DMS53 (cell line): ENCODE data around the gene WDR45B.

Experiments
- DNase-seq: peaks from one replicate; lab custom pipeline; 2025; lab: John Stamatoyannopoulos, UW

Gene WDR45B

DNA sequence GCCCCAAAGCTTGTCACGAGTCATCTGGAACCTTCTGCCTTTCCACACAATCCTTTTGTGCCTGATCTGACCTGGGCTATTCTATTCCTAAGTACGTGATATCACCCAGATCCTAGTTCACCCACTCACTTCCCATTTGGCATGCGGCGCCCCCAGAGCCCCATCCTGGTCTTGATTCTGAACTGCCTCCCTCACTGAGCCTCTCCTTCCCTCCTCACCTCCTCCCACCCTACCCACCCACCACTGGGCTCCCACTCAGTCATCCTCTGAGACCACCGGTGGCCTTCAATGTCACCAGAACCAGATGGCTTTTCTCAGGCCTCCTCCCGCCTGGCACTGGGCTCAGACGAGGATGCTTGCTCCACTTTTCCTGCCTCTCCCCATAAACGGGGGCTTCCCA is 18.5 kb downstream of the WDR45B start:
- DNase-seq = no peak

GRCh38 chr17:82627405-82627804 is 20.8 kb downstream of the WDR45B start:
- no peak for DNase-seq

GRCh38 chr17:82623707-82624106 is 24.5 kb downstream of the WDR45B start:
- no peak for DNase-seq

DNA sequence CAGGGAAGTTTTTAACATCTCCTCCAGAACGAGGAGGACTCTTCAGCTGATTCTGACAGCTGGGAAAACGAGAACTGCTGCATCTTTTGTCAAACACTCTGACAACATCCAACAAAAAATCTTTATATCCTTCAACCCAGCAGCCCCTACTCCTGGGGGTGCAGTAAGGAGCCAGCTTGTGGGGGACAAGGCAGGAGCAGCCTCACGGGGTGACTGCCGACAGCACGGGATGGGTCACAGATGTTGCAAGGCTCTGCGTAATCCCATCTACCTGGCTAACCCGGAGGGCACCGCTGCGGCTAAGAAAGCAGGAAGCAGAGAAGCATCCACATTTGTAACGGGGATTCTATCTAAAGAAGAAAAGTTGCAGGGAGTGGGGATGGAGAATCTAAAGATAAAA is 28.6 kb downstream of the WDR45B start:
- no peak for DNase-seq

- DNase-seq = no peak
Observed at GRCh38 chr17:82619211-82619610, 29.0 kb downstream of the WDR45B start.

DNA sequence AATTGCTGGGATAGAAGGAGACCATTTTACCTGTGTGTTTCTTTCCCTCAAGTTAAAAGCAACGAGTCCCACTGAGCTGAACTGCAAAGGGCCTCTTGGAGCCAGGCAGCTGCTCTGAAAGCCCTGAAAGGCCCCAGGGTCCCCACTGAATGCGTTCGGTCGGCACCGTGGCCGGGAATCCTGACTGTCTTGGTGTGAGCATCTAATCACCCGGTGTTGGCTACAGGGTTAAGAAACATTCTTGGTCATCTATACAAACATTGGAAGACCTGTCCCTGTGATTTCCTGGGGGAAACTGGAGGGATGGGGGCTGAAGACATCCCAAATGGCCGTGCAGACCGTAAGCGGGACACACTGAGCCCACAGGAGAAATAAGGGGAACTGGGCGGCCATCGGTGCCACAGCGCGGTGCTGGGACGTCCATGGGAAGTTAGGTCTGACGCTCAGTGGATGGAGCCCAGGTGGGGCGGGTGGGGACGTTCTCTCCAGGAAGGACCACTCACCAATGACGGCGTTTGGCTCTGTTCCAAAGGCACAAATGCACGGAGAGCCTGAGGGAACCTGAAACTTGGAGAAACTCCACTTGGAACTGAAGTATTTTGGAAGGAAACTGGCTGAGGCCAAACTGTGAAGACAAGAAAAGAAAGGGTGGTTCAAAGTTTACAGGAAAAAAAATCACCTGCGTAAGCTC is 32.1 kb downstream of the WDR45B start:
- DNase-seq = no peak

- DNase-seq = peak; percentile 24
Observed at GRCh38 chr17:82615084-82616020, 32.9 kb downstream of the WDR45B start.

DNA sequence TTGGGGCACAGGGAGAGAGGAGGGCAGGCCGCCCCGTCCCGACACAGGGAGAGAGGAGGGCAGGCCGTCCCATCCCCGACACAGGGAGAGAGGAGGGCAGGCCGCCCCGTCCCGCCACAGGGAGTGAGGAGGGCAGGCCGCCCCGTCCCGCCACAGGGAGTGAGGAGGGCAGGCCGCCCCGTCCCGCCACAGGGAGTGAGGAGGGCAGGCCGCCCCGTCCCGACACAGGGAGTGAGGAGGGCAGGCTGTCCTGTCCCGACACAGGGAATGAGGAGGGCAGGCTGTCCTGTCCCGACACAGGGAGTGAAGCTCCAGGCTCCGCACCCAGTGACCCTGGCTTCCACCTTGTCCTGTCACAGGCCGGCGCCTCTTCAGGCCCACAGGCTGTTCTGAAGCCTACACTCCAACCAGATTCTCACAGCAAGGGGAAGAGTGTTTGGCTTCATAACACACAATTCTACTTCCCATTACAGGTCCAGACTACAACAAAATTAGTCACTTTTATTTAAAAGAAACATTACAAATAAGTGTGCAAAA is 34.1 kb downstream of the WDR45B start:
- DNase-seq = no peak

DNA sequence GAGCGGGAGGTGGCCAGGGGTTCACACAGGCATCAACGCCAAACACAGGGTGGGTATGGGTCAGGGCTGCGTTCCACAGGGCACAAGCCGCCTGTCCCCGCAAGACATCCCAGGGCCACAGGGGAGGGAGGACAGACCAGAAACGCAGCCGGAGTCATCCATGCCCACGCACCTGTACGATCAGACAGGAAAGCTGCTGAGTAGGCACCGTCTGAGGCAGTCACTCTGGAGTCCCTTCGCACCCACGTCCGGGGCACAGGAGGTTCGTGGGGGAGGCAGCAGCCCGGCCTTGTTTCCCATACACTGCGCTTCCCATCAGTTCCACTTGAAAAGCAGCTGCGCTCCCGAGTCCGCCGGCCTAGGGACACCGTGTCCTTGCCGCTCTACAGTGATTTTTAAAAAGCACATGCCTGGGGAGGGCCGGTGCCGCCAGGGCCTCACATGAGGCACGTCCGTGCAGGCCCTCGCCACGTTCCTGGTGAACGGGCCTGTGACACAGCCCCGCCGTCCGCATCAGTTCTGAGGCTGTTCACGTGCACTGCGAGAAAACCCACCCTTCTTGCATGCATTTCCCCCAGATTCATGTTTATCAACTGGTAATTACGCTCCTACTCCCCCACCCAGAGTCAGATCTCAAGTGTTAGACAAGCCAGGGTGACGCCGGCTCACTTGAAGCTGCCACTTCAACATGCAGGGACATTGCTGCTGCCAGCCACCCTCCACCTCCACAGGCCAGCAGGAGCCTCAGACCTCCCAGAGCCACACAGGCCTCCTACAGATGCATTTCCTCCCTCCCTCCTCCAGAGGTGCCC is 34.8 kb downstream of the WDR45B start:
- peak; percentile 37 for DNase-seq

- DNase-seq = peak; percentile 30
Observed at GRCh38 chr17:82611140-82612058, 36.8 kb downstream of the WDR45B start.

DNA sequence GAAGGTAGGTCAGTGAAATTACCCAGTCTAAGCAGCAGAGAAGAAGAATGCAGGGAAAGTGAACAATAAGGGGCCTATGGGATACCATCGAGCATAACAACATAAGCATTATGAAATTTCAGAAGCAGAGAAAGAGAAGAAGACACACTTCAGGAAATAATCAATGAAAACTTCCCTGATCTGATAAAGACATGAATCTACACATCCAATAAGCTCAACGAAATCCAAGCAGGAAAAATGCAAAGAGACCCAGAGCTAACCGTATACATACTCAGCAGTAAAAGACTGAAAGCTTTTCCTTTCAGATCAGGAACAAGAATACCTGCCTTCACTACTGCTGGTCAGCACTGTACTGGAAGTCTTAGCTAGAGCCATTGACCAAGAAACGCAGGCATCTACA is 38.6 kb downstream of the WDR45B start:
- no peak for DNase-seq

DNA sequence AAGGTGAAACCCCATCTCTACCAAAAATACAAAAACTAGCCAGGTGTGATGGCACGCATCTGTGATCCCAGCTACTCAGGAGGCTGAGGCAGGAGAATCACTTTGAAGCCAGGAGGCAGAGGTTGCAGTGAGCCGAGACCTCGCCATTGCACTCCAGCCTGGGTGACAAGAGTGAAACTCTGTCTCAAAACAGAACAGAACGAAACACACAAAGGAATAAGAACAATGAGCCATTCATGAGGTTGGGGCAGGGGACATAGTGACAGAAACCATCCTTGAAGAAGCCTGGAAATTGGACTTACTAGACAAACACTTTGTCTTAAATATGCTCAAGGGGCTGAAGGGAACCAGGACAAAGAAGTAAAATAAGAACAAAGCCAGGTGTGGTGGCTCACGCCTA is 39.4 kb downstream of the WDR45B start:
- no peak for DNase-seq

DNA sequence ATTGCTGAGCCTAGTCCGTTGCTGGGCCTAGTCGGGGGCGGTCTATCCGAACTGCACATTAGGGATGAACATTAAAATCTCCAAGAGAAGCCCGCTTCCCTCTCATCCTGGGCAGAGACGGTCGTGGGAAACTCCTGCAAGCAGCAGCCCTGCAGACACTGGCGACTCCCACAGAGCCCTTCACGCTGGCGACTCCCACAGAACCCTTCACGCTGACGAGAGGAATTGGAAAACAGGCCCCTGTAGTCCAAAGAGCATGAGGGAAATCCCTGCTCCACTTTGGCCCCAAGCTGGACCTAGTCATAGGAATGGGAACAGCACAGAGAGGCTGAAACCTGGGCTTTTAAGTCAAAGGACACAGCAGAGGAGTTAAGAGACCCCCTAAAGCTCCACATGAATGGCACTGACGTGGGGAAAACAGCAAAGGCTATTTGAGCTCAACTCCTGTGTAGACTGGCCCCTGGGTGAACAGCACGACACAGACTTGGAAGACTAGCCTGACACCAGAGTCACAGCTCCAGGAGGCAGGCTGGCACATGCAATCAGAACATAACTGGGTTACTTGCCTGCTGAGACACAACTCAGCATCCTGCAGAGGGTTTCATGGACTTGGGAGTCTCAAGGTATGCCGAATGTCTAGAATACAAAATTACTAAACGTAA is 42.2 kb downstream of the WDR45B start:
- no peak for DNase-seq

DNA sequence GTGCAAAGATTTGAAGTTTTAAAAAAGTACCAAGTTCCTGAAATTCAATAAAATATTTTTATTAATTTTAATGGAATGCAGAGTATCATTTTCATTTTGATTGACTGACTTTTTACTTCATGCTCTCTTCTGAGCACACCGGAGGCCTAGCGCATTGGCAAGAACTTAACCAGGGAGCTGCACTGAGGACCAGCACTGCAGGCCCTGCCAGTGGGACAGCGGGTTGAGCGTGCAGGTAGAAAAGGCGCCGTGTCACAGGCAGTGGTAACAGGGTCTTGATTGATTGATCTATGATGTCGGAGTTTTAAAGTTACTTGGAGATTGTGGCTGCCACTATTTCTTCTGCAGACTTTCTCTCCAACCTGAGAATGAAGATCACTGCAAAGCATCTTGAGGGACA is 43.7 kb downstream of the WDR45B start:
- no peak for DNase-seq

DNA sequence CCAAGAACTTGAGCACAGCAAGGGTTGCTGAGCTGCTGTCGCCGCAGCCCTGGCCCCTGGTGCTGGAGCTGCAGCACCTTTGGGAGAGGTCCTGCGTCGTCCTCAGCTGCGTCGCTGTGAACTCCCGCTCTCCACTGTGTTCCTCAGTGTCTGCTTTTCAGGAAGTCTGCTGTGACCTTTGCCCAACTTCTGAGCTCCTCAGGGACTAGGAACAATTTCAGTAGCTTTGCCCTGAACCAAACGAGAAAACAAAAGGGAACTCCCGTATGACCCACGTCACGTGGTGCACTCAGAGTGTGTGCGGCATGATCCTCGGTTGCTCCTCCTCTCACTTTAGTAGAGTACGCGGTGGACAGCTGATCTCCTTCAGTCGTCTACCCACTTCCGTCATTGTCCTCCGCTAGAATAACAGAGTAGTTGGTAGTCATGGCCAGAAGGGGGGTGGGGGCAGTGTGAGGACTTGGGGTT is 44.2 kb downstream of the WDR45B start:
- peak; percentile 82 for DNase-seq

DNA sequence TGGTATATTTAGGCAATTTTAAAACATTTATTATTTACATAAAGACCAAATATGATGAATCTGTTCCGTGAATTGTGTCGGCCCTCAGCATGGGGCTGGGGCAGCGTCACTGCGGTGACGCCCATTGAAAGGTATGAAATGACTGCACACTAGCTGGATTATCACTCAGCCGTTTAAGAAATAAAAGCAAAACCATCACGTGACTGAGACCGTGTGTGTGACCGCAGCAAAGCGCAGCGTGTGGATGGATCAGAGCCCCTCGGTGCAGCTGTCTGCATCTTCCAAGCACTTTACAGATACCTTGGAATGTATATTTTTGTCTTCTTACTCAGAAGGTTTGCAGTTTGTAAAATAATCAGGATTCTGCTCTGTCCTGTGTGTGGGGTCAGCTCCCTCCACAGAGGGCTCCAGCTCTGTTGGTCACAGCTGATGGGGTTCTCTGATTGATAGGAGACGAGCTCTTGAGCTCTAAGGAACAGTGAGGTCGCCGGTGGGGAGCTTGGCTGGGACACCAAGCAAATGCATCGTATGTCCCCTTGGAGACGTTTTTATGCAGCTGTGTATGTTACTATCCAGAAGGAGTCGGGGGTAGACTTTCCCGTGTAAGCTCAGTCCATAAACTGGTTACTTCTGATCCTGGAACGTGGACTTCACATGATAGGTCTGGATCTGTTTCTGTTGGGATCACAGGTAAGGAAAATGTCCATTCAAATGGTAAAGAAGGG is 45.1 kb downstream of the WDR45B start:
- DNase-seq = no peak

- DNase-seq = no peak
Observed at GRCh38 chr17:82602487-82602886, 45.8 kb downstream of the WDR45B start.

DNA sequence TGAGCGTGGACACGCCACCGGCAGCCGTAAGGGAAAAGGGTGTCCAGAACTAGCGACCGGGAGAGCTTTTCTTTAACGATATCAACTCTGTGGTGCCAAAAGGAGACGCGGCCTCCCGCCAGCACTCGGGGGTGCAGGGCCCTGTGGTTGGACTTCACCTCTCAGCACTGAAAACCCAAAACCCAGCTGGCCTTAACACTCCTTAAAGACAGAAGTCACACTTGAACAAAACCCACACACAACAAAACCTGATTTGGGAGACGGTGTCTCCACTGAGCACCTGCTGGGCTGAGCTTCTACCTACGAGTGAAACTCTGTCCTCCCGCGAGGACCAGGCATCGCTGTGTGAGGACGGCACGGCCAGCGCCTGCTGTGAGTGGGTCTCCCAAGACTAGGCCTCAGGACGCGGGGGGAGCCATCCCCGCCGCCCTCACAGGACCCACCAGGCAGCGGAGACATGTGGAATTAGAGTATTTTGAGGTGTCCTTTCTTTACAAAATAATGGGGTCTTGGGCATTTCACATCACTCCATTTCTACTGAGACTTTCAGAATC is 46.7 kb downstream of the WDR45B start:
- no peak for DNase-seq

GRCh38 chr17:82600731-82601446 is 47.4 kb downstream of the WDR45B start:
- no peak for DNase-seq
